ENCODE results near the gene NTN4.
A peak's percentile ranks its signal among the peaks of the same experiment; 100 is the strongest.

Gene NTN4

GRCh38 chr12:95763809-95764253 lies 26.7 kb downstream of the NTN4 start:
- TF ChIP-seq CTCF (conservative IDR thresholded peaks at IDR 0.05; ENCODE audit: control insufficient read depth, insufficient read depth, low read depth, low read length), result no peak
- H3K4me3 ChIP-seq (ENCODE audit: control insufficient read depth, low read depth, low read length), result no peak overlapping the region
- DNase-seq (ENCODE audit: low read depth), result peak; percentile 86

GRCh38 chr12:95762123-95762785 lies 28.3 kb downstream of the NTN4 start:
- no peak for DNase-seq (ENCODE audit: low read depth)
- TF ChIP-seq CTCF (conservative IDR thresholded peaks at IDR 0.05; ENCODE audit: control insufficient read depth, insufficient read depth, low read depth, low read length), result no peak

GRCh38 chr12:95760371-95760770 lies 30.2 kb downstream of the NTN4 start:
- H3K4me3 ChIP-seq (ENCODE audit: control insufficient read depth, low read depth, low read length), result no peak overlapping the region
- TF ChIP-seq CTCF (conservative IDR thresholded peaks at IDR 0.05; ENCODE audit: control insufficient read depth, insufficient read depth, low read depth, low read length), result no peak
- no peak for DNase-seq (ENCODE audit: low read depth)

More at GRCh38 chr12:95762123-95762785, 28.3 kb downstream of the NTN4 start:
- no peak overlapping the region for H3K4me3 ChIP-seq (ENCODE audit: control insufficient read depth, low read depth, low read length)

GRCh38 chr12:95759718-95760117 lies 30.8 kb downstream of the NTN4 start:
- DNase-seq (ENCODE audit: low read depth), result peak; percentile 19
- no peak for TF ChIP-seq CTCF (conservative IDR thresholded peaks at IDR 0.05; ENCODE audit: control insufficient read depth, insufficient read depth, low read depth, low read length)
- H3K4me3 ChIP-seq (ENCODE audit: control insufficient read depth, low read depth, low read length), result no peak overlapping the region

- TF ChIP-seq CTCF (conservative IDR thresholded peaks at IDR 0.05; ENCODE audit: control insufficient read depth, insufficient read depth, low read depth, low read length), result no peak
- no peak overlapping the region for H3K4me3 ChIP-seq (ENCODE audit: control insufficient read depth, low read depth, low read length)
- no peak for DNase-seq (ENCODE audit: low read depth)
These were observed 31.5 kb downstream of the NTN4 start for GRCh38 chr12:95759039-95759438.

GRCh38 chr12:95756362-95756761 lies 34.2 kb downstream of the NTN4 start:
- DNase-seq (ENCODE audit: low read depth), result no peak
- no peak for TF ChIP-seq CTCF (conservative IDR thresholded peaks at IDR 0.05; ENCODE audit: control insufficient read depth, insufficient read depth, low read depth, low read length)
- no peak overlapping the region for H3K4me3 ChIP-seq (ENCODE audit: control insufficient read depth, low read depth, low read length)
